ENCODE measurements around the gene SMARCB1. TPM values are rescaled to one million over a fixed set of nuclear protein-coding genes. Genes with fewer than 3 reads are reported as not detected.

The SMARCB1 gene
- total and polyA plus RNA-seq, 2 experiments from 2014 or later = 147 to 175 TPM

DNA sequence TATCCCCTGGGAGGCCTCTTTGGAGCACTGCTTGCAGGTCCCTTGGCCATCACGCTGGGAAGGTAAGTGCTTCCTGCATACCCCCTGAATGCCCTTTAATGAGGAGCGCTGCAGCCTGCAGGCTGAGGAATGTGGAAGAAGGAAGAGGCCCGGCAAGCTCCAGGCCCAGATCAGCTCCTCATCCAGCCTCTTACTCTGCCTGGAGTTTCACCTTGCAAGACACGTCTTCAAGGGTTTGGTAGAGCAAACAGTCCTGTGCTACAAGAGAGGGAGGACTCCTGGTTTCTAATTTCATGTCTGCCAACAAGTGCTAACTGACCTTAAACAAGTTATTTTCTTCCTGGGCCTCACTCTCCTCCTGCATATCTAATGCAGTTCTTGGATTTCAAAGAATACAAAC is 81.8 kb downstream of the SMARCB1 start:
- Histone ChIP-seq H3K4me3 (no peak overlapping the region), H3K9me3 (ENCODE audit: low read depth) (no peaks in the 10 kb centered on the region), H3K36me3 (peaks cover 23% of the 10 kb centered on the region), H3K4me1 (ENCODE audit: low read depth) (no peaks in the 10 kb centered on the region), H3K27me3 (no peaks in the 10 kb centered on the region), H3K27ac (no peak overlapping the region)
- no peak for DNase-seq (ENCODE audit: low read depth in 1 of 2, low spot score in 1 of 2)
- TF ChIP-seq, protein P1, sequence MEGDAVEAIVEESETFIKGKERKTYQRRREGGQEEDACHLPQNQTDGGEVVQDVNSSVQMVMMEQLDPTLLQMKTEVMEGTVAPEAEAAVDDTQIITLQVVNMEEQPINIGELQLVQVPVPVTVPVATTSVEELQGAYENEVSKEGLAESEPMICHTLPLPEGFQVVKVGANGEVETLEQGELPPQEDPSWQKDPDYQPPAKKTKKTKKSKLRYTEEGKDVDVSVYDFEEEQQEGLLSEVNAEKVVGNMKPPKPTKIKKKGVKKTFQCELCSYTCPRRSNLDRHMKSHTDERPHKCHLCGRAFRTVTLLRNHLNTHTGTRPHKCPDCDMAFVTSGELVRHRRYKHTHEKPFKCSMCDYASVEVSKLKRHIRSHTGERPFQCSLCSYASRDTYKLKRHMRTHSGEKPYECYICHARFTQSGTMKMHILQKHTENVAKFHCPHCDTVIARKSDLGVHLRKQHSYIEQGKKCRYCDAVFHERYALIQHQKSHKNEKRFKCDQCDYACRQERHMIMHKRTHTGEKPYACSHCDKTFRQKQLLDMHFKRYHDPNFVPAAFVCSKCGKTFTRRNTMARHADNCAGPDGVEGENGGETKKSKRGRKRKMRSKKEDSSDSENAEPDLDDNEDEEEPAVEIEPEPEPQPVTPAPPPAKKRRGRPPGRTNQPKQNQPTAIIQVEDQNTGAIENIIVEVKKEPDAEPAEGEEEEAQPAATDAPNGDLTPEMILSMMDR (IDR thresholded peaks at IDR 0.05; ENCODE audit: low read depth, low read length) = no peak

DNA sequence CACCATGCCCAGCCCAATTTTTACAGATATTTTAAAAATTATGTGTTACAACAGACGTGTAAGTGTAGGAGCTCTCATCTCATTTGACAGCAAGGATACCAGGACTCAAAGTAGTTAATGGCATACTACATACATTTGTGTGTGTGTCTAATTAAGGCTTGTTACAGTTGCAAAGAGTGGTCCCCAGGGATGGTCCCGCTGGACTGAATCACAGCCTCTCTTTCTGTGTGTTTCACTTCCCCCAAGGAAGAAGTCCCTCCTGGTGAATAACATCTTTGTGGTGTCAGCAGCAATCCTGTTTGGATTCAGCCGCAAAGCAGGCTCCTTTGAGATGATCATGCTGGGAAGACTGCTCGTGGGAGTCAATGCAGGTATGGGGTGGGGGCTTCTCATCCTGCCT is 88.1 kb downstream of the SMARCB1 start:
- H3K36me3 ChIP-seq = peaks cover 18% of the 10 kb centered on the region
- no peaks in the 10 kb centered on the region for H3K27me3 ChIP-seq
- H3K4me1 ChIP-seq (ENCODE audit: low read depth) = no peaks in the 10 kb centered on the region
- no peaks in the 10 kb centered on the region for H3K9me3 ChIP-seq (ENCODE audit: low read depth)
- TF ChIP-seq, protein P1 (IDR thresholded peaks at IDR 0.05; ENCODE audit: low read depth, low read length) = no peak
- DNase-seq (ENCODE audit: low read depth in 1 of 2, low spot score in 1 of 2) = no peak
- no peak overlapping the region for H3K27ac ChIP-seq
- H3K4me3 ChIP-seq = no peak overlapping the region

DNA sequence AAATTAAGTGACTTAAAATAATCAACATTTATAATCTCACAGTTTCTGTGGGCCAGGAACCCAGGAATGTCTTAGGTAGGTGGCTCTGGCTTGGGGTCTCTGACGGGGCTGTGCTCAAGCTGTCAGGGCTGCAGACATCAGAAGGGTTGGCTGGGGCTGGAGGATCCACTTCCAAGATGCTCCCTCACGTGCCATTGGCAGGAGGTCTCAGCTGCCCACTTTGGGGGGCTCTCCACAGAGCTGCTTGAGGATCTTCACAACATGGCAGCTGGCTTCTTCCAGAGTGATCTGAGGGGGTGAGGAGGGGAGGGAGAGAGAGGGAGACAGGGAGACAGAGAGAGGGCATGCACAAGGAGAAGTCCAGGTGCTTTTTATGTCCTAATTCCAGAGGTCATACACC is 89.0 kb downstream of the SMARCB1 start:
- DNase-seq (ENCODE audit: low read depth in 1 of 2, low spot score in 1 of 2) = no peak
- Histone ChIP-seq H3K9me3 (ENCODE audit: low read depth) (no peaks in the 10 kb centered on the region), H3K36me3 (peaks cover 16% of the 10 kb centered on the region), H3K27me3 (no peaks in the 10 kb centered on the region), H3K4me3 (no peak overlapping the region), H3K27ac (no peak overlapping the region), H3K4me1 (ENCODE audit: low read depth) (no peaks in the 10 kb centered on the region)
- TF ChIP-seq, protein P1 (IDR thresholded peaks at IDR 0.05; ENCODE audit: low read depth, low read length) = no peak

- H3K27me3 ChIP-seq = no peaks in the 10 kb centered on the region
- no peaks in the 10 kb centered on the region for H3K4me1 ChIP-seq (ENCODE audit: low read depth)
- H3K27ac ChIP-seq = no peak overlapping the region
- DNase-seq (ENCODE audit: low read depth in 1 of 2, low spot score in 1 of 2) = no peak
- H3K9me3 ChIP-seq (ENCODE audit: low read depth) = no peaks in the 10 kb centered on the region
- peaks cover 18% of the 10 kb centered on the region for H3K36me3 ChIP-seq
- TF ChIP-seq, protein P1 (IDR thresholded peaks at IDR 0.05; ENCODE audit: low read depth, low read length) = no peak
- no peak overlapping the region for H3K4me3 ChIP-seq
Measured at GRCh38 chr22:23877566-23877965, 90.8 kb downstream of the SMARCB1 start.

GRCh38 chr22:23878219-23878618 is 91.5 kb downstream of the SMARCB1 start:
- TF ChIP-seq, protein P1 (IDR thresholded peaks at IDR 0.05; ENCODE audit: low read depth, low read length) = no peak
- Histone ChIP-seq H3K36me3 (peaks cover 22% of the 10 kb centered on the region), H3K27ac (no peak overlapping the region), H3K4me1 (ENCODE audit: low read depth) (no peaks in the 10 kb centered on the region), H3K27me3 (no peaks in the 10 kb centered on the region), H3K4me3 (no peak overlapping the region), H3K9me3 (ENCODE audit: low read depth) (no peaks in the 10 kb centered on the region)
- DNase-seq (ENCODE audit: low read depth in 1 of 2, low spot score in 1 of 2) = no peak

- Histone ChIP-seq H3K27ac (no peak overlapping the region), H3K9me3 (ENCODE audit: low read depth) (no peaks in the 10 kb centered on the region), H3K4me3 (no peak overlapping the region), H3K27me3 (no peaks in the 10 kb centered on the region), H3K4me1 (ENCODE audit: low read depth) (no peaks in the 10 kb centered on the region), H3K36me3 (peaks cover 13% of the 10 kb centered on the region)
- DNase-seq (ENCODE audit: low read depth in 1 of 2, low spot score in 1 of 2) = no peak
- TF ChIP-seq, protein P1 (IDR thresholded peaks at IDR 0.05; ENCODE audit: low read depth, low read length) = no peak
Measured at GRCh38 chr22:23882370-23882769, 95.6 kb downstream of the SMARCB1 start.
